ENCODE data around the gene SDC3. TPM values are rescaled to one million over a fixed set of nuclear protein-coding genes. Genes with fewer than 3 reads are reported as not detected.

Gene SDC3
- total RNA-seq, 2 donors from 2014 or later = 94.1 to 143 TPM

- peaks cover 14% of the 10 kb centered on the region for H3K27me3 ChIP-seq (ENCODE audit: control insufficient read depth, insufficient read depth, low read length, poor library complexity, severe bottlenecking)
- WGBS, 2 experiments (ENCODE audit: insufficient coverage in 1 of 2, insufficient read length in 1 of 2) = 85 to 86% methylated on average over 6 of the region's 6 CpGs
- H3K36me3 Mint-ChIP-seq (ENCODE audit: low read depth) = no peaks in the 10 kb centered on the region
- no peaks in the 10 kb centered on the region for H3K36me3 ChIP-seq (ENCODE audit: control insufficient read depth, insufficient read depth, low read length)
- no peaks in the 10 kb centered on the region for H3K9me3 ChIP-seq (ENCODE audit: control insufficient read depth, low read length)
- no peak for TF ChIP-seq CTCF (conservative IDR thresholded peaks at IDR 0.05)
- H3K9ac ChIP-seq (ENCODE audit: extremely low read depth, low read length, poor library complexity, severe bottlenecking) = no peak overlapping the region
- H3K9me3 Mint-ChIP-seq = no peaks in the 10 kb centered on the region
- no peak overlapping the region for H3K4me3 ChIP-seq (ENCODE audit: low read length)
- peaks cover 22% of the 10 kb centered on the region for H3K27me3 Mint-ChIP-seq (ENCODE audit: insufficient read depth)
- no peaks in the 10 kb centered on the region for H3K4me1 ChIP-seq (ENCODE audit: control insufficient read depth, insufficient read depth, low read length)
- DNase-seq = no peak
- H3K27ac Mint-ChIP-seq = peak overlapping the region; percentile 10
- no peak overlapping the region for H3K27ac ChIP-seq (ENCODE audit: low read depth, low read length)
- H3K4me3 Mint-ChIP-seq = no peak overlapping the region
- peaks cover 37% of the 10 kb centered on the region for H3K4me1 Mint-ChIP-seq
Measured at GRCh38 chr1:30822966-30823581, 85.5 kb downstream of the SDC3 start.

GRCh38 chr1:30822006-30822405 is 86.6 kb downstream of the SDC3 start:
- H3K9ac ChIP-seq (ENCODE audit: extremely low read depth, low read length, poor library complexity, severe bottlenecking) = no peak overlapping the region
- Mint-ChIP-seq H3K27ac (no peak overlapping the region), H3K4me3 (no peak overlapping the region)

GRCh38 chr1:30820299-30820698 is 88.3 kb downstream of the SDC3 start:
- 81 to 87% methylated on average over 4 to 5 of the region's 5 CpGs for WGBS, 2 experiments (ENCODE audit: insufficient coverage in 1 of 2, insufficient read length in 1 of 2)
- peaks cover 8% of the 10 kb centered on the region for H3K4me1 ChIP-seq (ENCODE audit: control insufficient read depth, insufficient read depth, low read length)
- H3K9me3 ChIP-seq (ENCODE audit: control insufficient read depth, low read length) = no peaks in the 10 kb centered on the region
- Mint-ChIP-seq H3K9me3 (no peaks in the 10 kb centered on the region), H3K27me3 (ENCODE audit: insufficient read depth) (peaks cover 11% of the 10 kb centered on the region), H3K36me3 (ENCODE audit: low read depth) (no peaks in the 10 kb centered on the region), H3K4me1 (peaks cover 44% of the 10 kb centered on the region), H3K27ac (no peak overlapping the region), H3K4me3 (no peak overlapping the region)
- no peak overlapping the region for H3K4me3 ChIP-seq (ENCODE audit: low read length)
- DNase-seq = no peak
- no peak for TF ChIP-seq CTCF (conservative IDR thresholded peaks at IDR 0.05)
- no peaks in the 10 kb centered on the region for H3K36me3 ChIP-seq (ENCODE audit: control insufficient read depth, insufficient read depth, low read length)
- H3K9ac ChIP-seq (ENCODE audit: extremely low read depth, low read length, poor library complexity, severe bottlenecking) = no peak overlapping the region
- H3K27ac ChIP-seq (ENCODE audit: low read depth, low read length) = no peak overlapping the region
- H3K27me3 ChIP-seq (ENCODE audit: control insufficient read depth, insufficient read depth, low read length, poor library complexity, severe bottlenecking) = peaks cover 6% of the 10 kb centered on the region

More at GRCh38 chr1:30822006-30822405, 86.6 kb downstream of the SDC3 start:
- DNase-seq = no peak
- Histone ChIP-seq H3K27me3 (ENCODE audit: control insufficient read depth, insufficient read depth, low read length, poor library complexity, severe bottlenecking) (peaks cover 14% of the 10 kb centered on the region), H3K9me3 (ENCODE audit: control insufficient read depth, low read length) (no peaks in the 10 kb centered on the region), H3K36me3 (ENCODE audit: control insufficient read depth, insufficient read depth, low read length) (no peaks in the 10 kb centered on the region), H3K4me3 (ENCODE audit: low read length) (no peak overlapping the region), H3K27ac (ENCODE audit: low read depth, low read length) (no peak overlapping the region), H3K4me1 (ENCODE audit: control insufficient read depth, insufficient read depth, low read length) (peaks cover 1% of the 10 kb centered on the region)
- H3K9me3 Mint-ChIP-seq = no peaks in the 10 kb centered on the region
- TF ChIP-seq CTCF (conservative IDR thresholded peaks at IDR 0.05) = no peak
- no peaks in the 10 kb centered on the region for H3K36me3 Mint-ChIP-seq (ENCODE audit: low read depth)
- WGBS, 2 experiments (ENCODE audit: insufficient coverage in 1 of 2, insufficient read length in 1 of 2) = 80 to 94% methylated on average over 1 of the region's 1 CpG
- H3K4me1 Mint-ChIP-seq = peaks cover 39% of the 10 kb centered on the region
- H3K27me3 Mint-ChIP-seq (ENCODE audit: insufficient read depth) = peaks cover 18% of the 10 kb centered on the region

Other genes with a start within 250 kb of the SDC3 start
- not detected for gene MATN1, start 185.2 kb downstream of the SDC3 start, total RNA-seq
- gene LAPTM5, start 151.0 kb downstream of the SDC3 start, total RNA-seq = not detected
- 100 to 1,000 TPM; 207 to 210 TPM for gene PUM1, start 157.0 kb upstream of the SDC3 start, total RNA-seq

All from endodermal cell (in vitro differentiated cells).